Heart left ventricle (tissue), 16 donors: ENCODE results near the gene ACOT4. TPM values are rescaled to one million over a fixed set of nuclear protein-coding genes. Genes with fewer than 3 reads are reported as not detected.
"Not testable (repeated sequence)": the region's sequence is repeated elsewhere in the genome, so short reads cannot be mapped to it uniquely, and the experiment has no call there.

ENCODE experiments used
- ATAC-seq, 4 donors: fragments of 200-7000 bp; cut with Tn5 transposase; one replicate each; pipeline ENCODE4 v1.9.1; 2020 to 2022; ENCODE audit warnings: moderate library complexity in 4 of 4, mild to moderate bottlenecking in 3 of 4, moderate number of reproducible peaks in 1 of 4
- DNase-seq, 5 donors: peaks; one replicate each; pipeline ENCODE4 v3.0.0-alpha.2; 2020
- H3K27ac ChIP-seq, 12 donors: fragments of 200-600 bp; sonication (generic) in 4 of 12; one replicate each; pipeline versions ENCODE4 v1.5.0 to v1.8.0; 2016 to 2022; ENCODE audit warnings: mild to moderate bottlenecking in 2 of 12
- H3K27me3 ChIP-seq, 9 donors: fragments of 200-600 bp; sonication (generic) in 2 of 9; one replicate each; pipeline versions ENCODE4 v1.5.1 to v1.8.0; 2016 to 2022; ENCODE audit warnings: mild to moderate bottlenecking in 3 of 9
- H3K36me3 ChIP-seq, 9 donors: fragments of 200-600 bp; sonication (generic) in 2 of 9; one replicate each; pipeline versions ENCODE4 v1.5.0 to v1.8.0; 2018 to 2022; ENCODE audit warnings: mild to moderate bottlenecking in 2 of 9
- H3K4me1 ChIP-seq, 12 donors: fragments of 200-600 bp; sonication (generic) in 4 of 12; one replicate each; pipeline versions ENCODE4 v1.5.0 to v1.8.0; 2016 to 2022; ENCODE audit warnings: mild to moderate bottlenecking in 3 of 12
- H3K4me3 ChIP-seq, 12 donors: fragments of 200-600 bp; sonication (generic) in 4 of 12; one replicate each; pipeline versions ENCODE4 v1.5.0 to v1.8.0; 2017 to 2022; ENCODE audit warnings: mild to moderate bottlenecking in 9 of 12, moderate library complexity in 4 of 12
- H3K9me3 ChIP-seq, 12 donors: fragments of 200-600 bp; sonication (generic) in 4 of 12; one replicate each; pipeline versions ENCODE4 v1.5.0 to v1.8.0; 2016 to 2022; ENCODE audit warnings: mild to moderate bottlenecking in 1 of 12
- CTCF ChIP-seq, 12 donors: fragments of 200-600 bp; sonication (generic) in 4 of 12; IDR thresholded peaks; one replicate each; pipeline versions ENCODE4 v1.5.0 to v1.8.0; 2018 to 2022; ENCODE audit warnings: antibody characterized with exemption in 12 of 12, mild to moderate bottlenecking in 5 of 12
- POLR2A ChIP-seq, 2 donors: fragments of 450-650 bp; IDR thresholded peaks; one replicate each; pipeline ENCODE4 v1.6.1; 2017; ENCODE audit warnings: antibody characterized with exemption in 2 of 2, mild to moderate bottlenecking in 2 of 2, moderate library complexity in 2 of 2
- WGBS, 4 donors: extraction: QIAGEN DNeasy Blood & Tissue Kit in 2 of 4; methylation state at CpG; one replicate each; pipeline versions ENCODE4 v1.1.5 to v1.1.7; 2013 to 2018; 5-methylcytosine and 5-hydroxymethylcytosine counted together
- intact Hi-C, 10 donors: fragments of 100-400 bp; cut with DNase I; formaldehyde crosslinking; loops; one replicate each; pipeline versions ENCODE4 v1.11.1 to v1.14.2; 2022
- polyA plus RNA-seq, 2 donors: library from polyadenylated mRNA; stranded (reverse); fragments of 200-250 nt; gene quantifications; one replicate each; pipeline ENCODE4 v1.2.3, GENCODE V29; 2013
- total RNA-seq, 9 donors: library from RNA; depleted of rRNA in 2 of 9; stranded (reverse); fragments of >200 nt in 2 of 9; fragmentation: NEBNext Ultra II Directional in 3 of 9; extraction: Animal tissue kit (Norgen Biotek cat#: 25700) in 3 of 9; gene quantifications; one replicate each; pipeline versions ENCODE4 v1.1.0 to v1.2.4, GENCODE V29; 2016 to 2023
- donor health status: ischemic (EF 13 %, LVEDD 7.1; RV severe dilation, severe dysfunction).
- donor health status: healthy with polysubstance abuse.
- donor health status: DM: no; HTN: yes; CAD: no.
- donor health status: DM: no; HTN: no; CAD: no.
- donor health status: ischemic (EF 25% LVEDD 6.9; RV normal size, moderate dysfunction).
- donor health status: ischemic (EF 25% LVEDD 5.7; RV mildly dilated, moderate dysfunction).
- donor health status: healthy.
- donor health status: DM: yes; HTN: yes; CAD: no.
- donor health status: ischemic (EF 35%, LVEDD 5.7; RV mildly dilated, moderate dysfunction).
- donor health status: nonischemic (EF 11% LVEDD 7.7; RV severe dilation, severe dysfunction).
- donor health status: DM: yes; HTN: yes; CAD: no.
- donor health status: PGD.
- donor health status: ischemic (EF 29% LVEDD 5.4; RV normal size, mild dysfunction).
- donor health status: nonischemic (EF 23%, LVEDD 6.1; RV moderate dilation, normal function).

Gene ACOT4
- total and polyA plus RNA-seq, 11 donors: 0.27 to 2.4 (median 0.79) TPM

- intact Hi-C loops: loop anchor here in 5 of 10 donors (5.0 kb wide), 2 partner anchors 127 to 142 kb away; partner anchors contain the start of gene RIOX1 (in 1 of the 5)
Observed at GRCh38 chr14:73634011-73634833, 42.5 kb downstream of the ACOT4 start.

GRCh38 chr14:73636355-73636754 is 44.7 kb downstream of the ACOT4 start:
- DNase-seq, H3K27me3 ChIP-seq, H3K36me3 ChIP-seq, ATAC-seq, H3K9me3 ChIP-seq, intact Hi-C loops, H3K4me3 ChIP-seq, H3K27ac ChIP-seq: not testable (repeated sequence)
- WGBS, 4 donors: 81 to 90% (median 83%) methylated on average over 10 of the region's 10 CpGs
- peaks cover 0 to 19% (median 5%) of the 10 kb centered on the region in 12 donors for H3K4me1 ChIP-seq

More at GRCh38 chr14:73634011-73634833, 42.5 kb downstream of the ACOT4 start:
- ATAC-seq (peak; percentile 57 to 83 (median 80)), DNase-seq (peak; percentile 19 to 78 (median 40))
- Histone ChIP-seq H3K36me3 (no peaks in the 10 kb centered on the region), H3K4me1 (peaks cover 0 to 19% (median 5%) of the 10 kb centered on the region in 12 donors), H3K27me3 (peaks cover 0 to 8% (median 0%) of the 10 kb centered on the region in 9 donors), H3K4me3 (peak overlapping the region; percentile 43 to 71 (median 62)), H3K9me3 (no peaks in the 10 kb centered on the region), H3K27ac (peak overlapping the region in 11 of 12 donors; percentile 18 to 81 (median 70))
- TF ChIP-seq POLR2A (IDR thresholded peaks at IDR 0.05) (no peak), CTCF (IDR thresholded peaks at IDR 0.05) (peak in 7 of 12 donors; percentile 20 to 52 (median 30))
- 12 to 23% (median 14%) methylated on average over 34 to 53 of the region's 53 CpGs for WGBS, 4 donors

GRCh38 chr14:73637830-73638229 is 46.2 kb downstream of the ACOT4 start:
- Histone ChIP-seq H3K4me3 (no peak overlapping the region), H3K4me1 (peaks cover 0 to 18% (median 5%) of the 10 kb centered on the region in 12 donors), H3K27ac (no peak overlapping the region), H3K27me3 (peaks cover 0 to 8% (median 0%) of the 10 kb centered on the region in 9 donors), H3K36me3 (no peaks in the 10 kb centered on the region), H3K9me3 (no peaks in the 10 kb centered on the region)
- 79 to 87% (median 83%) methylated on average over 5 of the region's 5 CpGs for WGBS, 4 donors
- TF ChIP-seq CTCF (IDR thresholded peaks at IDR 0.05): no peak
- no peak for TF ChIP-seq POLR2A (IDR thresholded peaks at IDR 0.05)
- intact Hi-C loops: no loop called here
- ATAC-seq (no peak), DNase-seq (no peak)

- DNase-seq (no peak), ATAC-seq (no peak)
- intact Hi-C loops: loop anchor here in 1 of 10 donors (10.0 kb wide), 1 partner anchor 74 kb away; the partner anchor contains the start of gene PNMA1
- Histone ChIP-seq H3K4me3 (no peak overlapping the region), H3K36me3 (no peaks in the 10 kb centered on the region), H3K4me1 (peaks cover 0 to 15% (median 12%) of the 10 kb centered on the region in 12 donors), H3K27ac (no peak overlapping the region), H3K27me3 (no peaks in the 10 kb centered on the region), H3K9me3 (no peaks in the 10 kb centered on the region)
- no peak for TF ChIP-seq CTCF (IDR thresholded peaks at IDR 0.05)
- no peak for TF ChIP-seq POLR2A (IDR thresholded peaks at IDR 0.05)
- 91 to 95% (median 94%) methylated on average over 5 of the region's 5 CpGs for WGBS, 4 donors
Observed at GRCh38 chr14:73640796-73641365, 49.2 kb downstream of the ACOT4 start.
